HCT116 (cell line): ENCODE measurements around the gene SCT. TPM values are rescaled to one million over a fixed set of nuclear protein-coding genes. Genes with fewer than 3 reads are reported as not detected.

Experiments
- ATAC-seq: fragments of 200-7000 bp; cut with Tn5 transposase; 2 replicates; pipeline ENCODE4 v1.9.1; 2020; ENCODE audit warnings: mild to moderate bottlenecking, moderate library complexity
- BruUV-seq: library from RNA; stranded (reverse); fragments of 400-500 nt; replicated peaks from 2 replicates; lab custom pipeline; 2021; lab: Mats Ljungman, UMichigan
- CTCF ChIA-PET: fragments of 300-600 bp; sonication (Branson Sonifier 250); formaldehyde crosslinking; loops from one replicate; lab custom pipeline; 2021; ENCODE audit warnings: antibody characterized with exemption; lab: Charles Lee
- POLR2A ChIA-PET: fragments of 300-600, 350-600 bp; sonication (Branson Sonifier 250); formaldehyde crosslinking; loops from one replicate; lab custom pipeline; 2021; ENCODE audit warnings: antibody characterized with exemption; lab: Charles Lee
- RAD21 ChIA-PET, 2 experiments: fragments of 300-600 bp; sonication (Branson Sonifier 250); formaldehyde crosslinking; loops; one replicate each; lab custom pipeline; 2023; ENCODE audit warnings: low total read pairs in 2 of 2; ENCODE audit not compliant: uncharacterized antibody in 2 of 2, unreplicated experiment in 2 of 2, low non-redundant PET in 1 of 2; lab: Charles Lee
- DNase-seq: peaks from one replicate; pipeline ENCODE4 v3.0.0-alpha.2; 2010; ENCODE audit warnings: low read depth, low spot score
- H2AFZ ChIP-seq: fragments of 200-600 bp; shearing (Covaris generic), sonication (generic); 2 replicates; pipeline ENCODE4 v1.6.1; 2017; ENCODE audit warnings: low read depth, mixed run types, mixed read lengths, antibody characterized with exemption, low read length; ENCODE audit not compliant: poor library complexity, severe bottlenecking
- H3K27ac ChIP-seq: 2 replicates; pipeline ENCODE4 v1.5.1; 2012; ENCODE audit warnings: low read depth, low read length
- H3K27me3 ChIP-seq: fragments of 200-600 bp; sonication (generic); 2 replicates; pipeline ENCODE4 v1.6.1; 2016; ENCODE audit warnings: mixed run types, low read length, mixed read lengths; ENCODE audit not compliant: insufficient read depth
- H3K36me3 ChIP-seq, 2 experiments: fragments of 200-500 bp in 1 of 2; fragments of 200-600 bp in 1 of 2; sonication (Bioruptor generic) in 1 of 2; sonication (generic) in 1 of 2; 2 replicates each; pipeline versions ENCODE4 v1.5.1 to v1.6.1; 2014 to 2016; ENCODE audit warnings: low read length in 2 of 2, inconsistent platforms in 1 of 2, mixed read lengths in 1 of 2, mixed run types in 1 of 2; ENCODE audit not compliant: insufficient read depth in 2 of 2, control insufficient read depth in 1 of 2
- H3K4me1 ChIP-seq, 2 experiments: fragments of 200-600 bp in 1 of 2; sonication (generic) in 1 of 2; 2 replicates each; pipeline versions ENCODE4 v1.5.1 to v1.6.1; 2012 to 2017; ENCODE audit warnings: low read length in 2 of 2, inconsistent platforms in 1 of 2, mild to moderate bottlenecking in 1 of 2, mixed read lengths in 1 of 2, mixed run types in 1 of 2, moderate library complexity in 1 of 2; ENCODE audit not compliant: insufficient read depth in 2 of 2, control insufficient read depth in 1 of 2
- H3K4me2 ChIP-seq: fragments of 200-600 bp; sonication (generic); 2 replicates; pipeline ENCODE4 v1.6.1; 2017; ENCODE audit warnings: mixed run types, low read length, mixed read lengths
- H3K4me3 ChIP-seq, 2 experiments: fragments of 200-600 bp in 1 of 2; sonication (generic) in 1 of 2; replicated peaks in 1 of 2; 2 replicates each; pipeline ENCODE4 v1.5.1; 2011 to 2016; ENCODE audit warnings: low read length in 2 of 2, control low read depth in 1 of 2, low read depth in 1 of 2, mild to moderate bottlenecking in 1 of 2, mixed read lengths in 1 of 2, mixed run types in 1 of 2
- H3K79me2 ChIP-seq: fragments of 200-600 bp; sonication (generic); 2 replicates; pipeline ENCODE4 v1.6.1; 2017; ENCODE audit warnings: mild to moderate bottlenecking, mixed run types, low read length, moderate library complexity, mixed read lengths; ENCODE audit not compliant: insufficient read depth
- H3K9ac ChIP-seq: fragments of 200-600 bp; sonication (generic); 2 replicates; pipeline ENCODE4 v1.6.1; 2016; ENCODE audit warnings: low read length, mixed read lengths
- H3K9me2 ChIP-seq: fragments of 200-600 bp; sonication (generic), shearing (Covaris generic); 2 replicates; pipeline ENCODE4 v1.6.1; 2017; ENCODE audit warnings: mixed run types, mild to moderate bottlenecking, moderate library complexity; ENCODE audit not compliant: insufficient read depth
- H3K9me3 ChIP-seq, 2 experiments: fragments of 200-500 bp in 1 of 2; fragments of 200-600 bp in 1 of 2; sonication (Bioruptor generic) in 1 of 2; sonication (generic) in 1 of 2; 2 replicates each; pipeline ENCODE4 v1.6.1; 2014 to 2017; ENCODE audit warnings: low read length in 2 of 2, mixed read lengths in 2 of 2, inconsistent platforms in 1 of 2, low read depth in 1 of 2, mild to moderate bottlenecking in 1 of 2, mixed run types in 1 of 2, moderate library complexity in 1 of 2; ENCODE audit not compliant: control insufficient read depth in 1 of 2, insufficient read depth in 1 of 2
- H4K20me1 ChIP-seq: fragments of 200-600 bp; sonication (generic), shearing (Covaris generic); 2 replicates; pipeline ENCODE4 v1.6.1; 2017; ENCODE audit warnings: mixed run types, mild to moderate bottlenecking, moderate library complexity; ENCODE audit not compliant: insufficient read depth
- ATF3 ChIP-seq: IDR thresholded peaks from 2 replicates; pipeline ENCODE4 v1.6.1; 2012
- CEBPB ChIP-seq: IDR thresholded peaks from 2 replicates; pipeline ENCODE4 v1.6.1; 2012; ENCODE audit warnings: low read depth
- CTCF ChIP-seq, 3 experiments: fragments of 200-600 bp in 1 of 3; sonication (generic) in 1 of 3; IDR thresholded peaks in 2 of 3; conservative IDR thresholded peaks in 1 of 3; 2 replicates each; pipeline ENCODE4 v1.5.1; 2012 to 2017; ENCODE audit warnings: low read depth in 2 of 3, low read length in 2 of 3, antibody characterized with exemption in 1 of 3, borderline replicate concordance in 1 of 3, control low read depth in 1 of 3, mild to moderate bottlenecking in 1 of 3, mixed read lengths in 1 of 3, mixed run types in 1 of 3, moderate library complexity in 1 of 3; ENCODE audit not compliant: insufficient read depth in 1 of 3
- ELF1 ChIP-seq: IDR thresholded peaks from 2 replicates; pipeline ENCODE4 v1.6.1; 2012; ENCODE audit warnings: low read depth, borderline replicate concordance
- EZH2 ChIP-seq: fragments of 200-600 bp; sonication (generic); IDR thresholded peaks from 2 replicates; pipeline ENCODE4 v1.6.1; 2017; ENCODE audit warnings: antibody characterized with exemption, mixed run types
- EZH2phosphoT487 ChIP-seq: fragments of 200-600 bp; IDR thresholded peaks from 2 replicates; pipeline ENCODE4 v1.6.1; 2018; ENCODE audit warnings: antibody characterized with exemption, borderline replicate concordance
- JUND ChIP-seq: IDR thresholded peaks from 2 replicates; pipeline ENCODE4 v1.6.1; 2012
- RAD21 ChIP-seq: IDR thresholded peaks from 2 replicates; pipeline ENCODE4 v1.6.1; 2012; ENCODE audit warnings: low read depth, mild to moderate bottlenecking
- SP1 ChIP-seq: IDR thresholded peaks from 2 replicates; pipeline ENCODE4 v1.6.1; 2012; ENCODE audit warnings: low read depth
- SRF ChIP-seq: IDR thresholded peaks from 2 replicates; pipeline ENCODE4 v1.6.1; 2012; ENCODE audit warnings: low read depth
- TCF7L2 ChIP-seq: IDR thresholded peaks from 2 replicates; pipeline ENCODE4 v1.7.0; 2011; ENCODE audit warnings: borderline replicate concordance, inconsistent platforms; ENCODE audit not compliant: insufficient read depth, insufficient read length; ENCODE audit errors: extremely low read depth
- ZBTB33 ChIP-seq: IDR thresholded peaks from 2 replicates; pipeline ENCODE4 v1.6.1; 2011; ENCODE audit warnings: mild to moderate bottlenecking, low read length, moderate library complexity; ENCODE audit not compliant: insufficient replicate concordance; ENCODE audit errors: extremely low read depth
- ZFX ChIP-seq: fragments of 450-650 bp; IDR thresholded peaks from 2 replicates; pipeline ENCODE4 v1.6.1; 2017
- ZNF274 ChIP-seq: fragments of 200-500 bp; sonication (Bioruptor generic); IDR thresholded peaks from 2 replicates; pipeline ENCODE4 v1.6.1; 2014; ENCODE audit warnings: mild to moderate bottlenecking, low read depth, low read length, inconsistent platforms
- intact Hi-C: fragments of 100-400 bp; cut with micrococcal nuclease; formaldehyde crosslinking; loops from 2 replicates; pipeline ENCODE4 v1.10.0; 2022
- total RNA-seq: library from RNA; stranded (reverse); gene quantifications from one replicate; pipeline ENCODE4 v1.2.1, GENCODE V29; 2021; ENCODE audit not compliant: unreplicated experiment

Gene SCT
- total RNA-seq, 1 experiment from 2014 or later, result not detected

GRCh38 chr11:628056-628455, 1.1 kb upstream of the SCT start (continued):
- TF ChIP-seq CEBPB (no peak), ZFX (no peak), SP1 (no peak), EZH2phosphoT487 (no peak), ELF1 (no peak), CTCF (IDR thresholded peaks at IDR 0.05 in 2 of 3, conservative IDR thresholded peaks at IDR 0.05 in 1 of 3; ENCODE audit: borderline replicate concordance in 1 of 3, insufficient read depth in 1 of 3, low read depth in 2 of 3, low read length in 2 of 3) (no peak), TCF7L2 (no peak), SRF (no peak)

- ChIA-PET CTCF (no interaction called here), RAD21 (no interaction called here), POLR2A (no interaction called here)
- Histone ChIP-seq H3K36me3 (no peaks in the 10 kb centered on the region), H3K4me2 (no peak overlapping the region), H3K9me2 (no peaks in the 10 kb centered on the region), H3K27ac (no peak overlapping the region), H3K9me3 (no peaks in the 10 kb centered on the region), H2AFZ (no peak overlapping the region), H4K20me1 (no peaks in the 10 kb centered on the region), H3K9ac (no peak overlapping the region), H3K4me1 (peaks cover 0 to 28% of the 10 kb centered on the region in 2 experiments; a peak in 2 of 4 replicates), H3K27me3 (no peaks in the 10 kb centered on the region), H3K79me2 (no peaks in the 10 kb centered on the region), H3K4me3 (no peak overlapping the region)
- no TSS peak for BruUV-seq
- intact Hi-C loops, result no loop called here
- DNase-seq (no peak), ATAC-seq (no peak)
- no peak for TF ChIP-seq SRF
- TF ChIP-seq ATF3, result no peak
- TF ChIP-seq ZNF274, result no peak
- TF ChIP-seq ZBTB33, result no peak
- no peak for TF ChIP-seq EZH2
- no peak for TF ChIP-seq TCF7L2
- TF ChIP-seq CTCF (IDR thresholded peaks at IDR 0.05 in 2 of 3, conservative IDR thresholded peaks at IDR 0.05 in 1 of 3; ENCODE audit: borderline replicate concordance in 1 of 3, insufficient read depth in 1 of 3, low read depth in 2 of 3, low read length in 2 of 3), result no peak
- TF ChIP-seq RAD21, result no peak
- TF ChIP-seq JUND, result no peak
- no peak for TF ChIP-seq ELF1
Measured at GRCh38 chr11:627308-627576, 261 bp upstream of the SCT start.
